GM23338 (cell line): Measurements from ENCODE around the gene ATP8A1.
"Not testable (repeated sequence)": the region's sequence is repeated elsewhere in the genome, so short reads cannot be mapped to it uniquely, and the experiment has no call there.

ENCODE experiments used
- CREB1 ChIP-seq: fragments of 250-450 bp; sonication (Bioruptor Pico); IDR thresholded peaks from 2 replicates; pipeline ENCODE4 v1.5.0; 2020; ENCODE audit warnings: low read depth, mild to moderate bottlenecking, moderate library complexity
- ETS1 ChIP-seq: IDR thresholded peaks from 2 replicates; pipeline ENCODE4 v1.6.1; 2016; ENCODE audit warnings: antibody characterized with exemption
- EZH2 ChIP-seq: fragments of 200-600 bp; sonication (generic); IDR thresholded peaks from one replicate; pipeline ENCODE4 v1.8.0; 2017; ENCODE audit warnings: antibody characterized with exemption, mild to moderate bottlenecking, low read depth; ENCODE audit not compliant: unreplicated experiment
- EZH2phosphoT487 ChIP-seq: fragments of 200-600 bp; sonication (generic); IDR thresholded peaks from one replicate; pipeline ENCODE4 v1.8.1; 2018; ENCODE audit warnings: antibody characterized with exemption; ENCODE audit not compliant: unreplicated experiment
- JUNB ChIP-seq: IDR thresholded peaks from one replicate; pipeline ENCODE4 v1.6.1; 2016; ENCODE audit warnings: antibody characterized with exemption; ENCODE audit not compliant: unreplicated experiment
- POLR2AphosphoS5 ChIP-seq: IDR thresholded peaks from 2 replicates; pipeline ENCODE4 v1.6.1; 2016; ENCODE audit warnings: antibody characterized with exemption, low read depth
- REST ChIP-seq: IDR thresholded peaks from one replicate; pipeline ENCODE4 v1.6.1; 2018; ENCODE audit warnings: antibody characterized with exemption; ENCODE audit not compliant: unreplicated experiment
- STAT1 ChIP-seq: IDR thresholded peaks from one replicate; pipeline ENCODE4 v1.6.1; 2016; ENCODE audit warnings: antibody characterized with exemption; ENCODE audit not compliant: unreplicated experiment
- ZNF114 ChIP-seq: fragments of 250-450 bp; sonication (Bioruptor Pico); IDR thresholded peaks from 2 replicates; pipeline ENCODE4 v1.5.0; 2020; ENCODE audit warnings: mild to moderate bottlenecking, moderate library complexity
- TF ChIP-seq, protein P1 (sequence below), 2 experiments: fragments of 200-600 bp in 1 of 2; sonication (generic) in 1 of 2; conservative IDR thresholded peaks; 2 replicates each; pipeline versions ENCODE4 v1.5.1 to v1.6.1; 2016 to 2017; ENCODE audit warnings: antibody characterized with exemption in 2 of 2, low read depth in 2 of 2, mild to moderate bottlenecking in 2 of 2, moderate library complexity in 1 of 2

DNA sequence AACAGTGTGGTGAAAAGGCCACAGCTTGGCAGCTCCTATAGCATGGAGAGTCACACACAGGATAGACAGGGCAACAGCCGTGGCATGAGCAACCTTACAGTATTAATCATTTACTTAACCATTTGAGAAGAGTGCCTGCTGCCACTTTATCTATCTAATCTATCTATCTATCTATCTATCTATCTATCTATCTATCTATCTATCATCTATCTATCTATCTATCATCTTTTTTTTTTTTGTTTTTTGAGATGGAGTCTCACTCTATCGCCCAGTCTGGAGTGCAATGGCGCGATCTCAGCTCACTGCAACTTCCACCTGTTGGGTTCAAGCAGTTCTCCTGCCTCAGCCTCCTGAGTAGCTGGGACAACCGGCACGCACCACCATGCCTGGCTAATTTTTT, 284.6 kb downstream of the ATP8A1 start:
- TF ChIP-seq, protein P1, sequence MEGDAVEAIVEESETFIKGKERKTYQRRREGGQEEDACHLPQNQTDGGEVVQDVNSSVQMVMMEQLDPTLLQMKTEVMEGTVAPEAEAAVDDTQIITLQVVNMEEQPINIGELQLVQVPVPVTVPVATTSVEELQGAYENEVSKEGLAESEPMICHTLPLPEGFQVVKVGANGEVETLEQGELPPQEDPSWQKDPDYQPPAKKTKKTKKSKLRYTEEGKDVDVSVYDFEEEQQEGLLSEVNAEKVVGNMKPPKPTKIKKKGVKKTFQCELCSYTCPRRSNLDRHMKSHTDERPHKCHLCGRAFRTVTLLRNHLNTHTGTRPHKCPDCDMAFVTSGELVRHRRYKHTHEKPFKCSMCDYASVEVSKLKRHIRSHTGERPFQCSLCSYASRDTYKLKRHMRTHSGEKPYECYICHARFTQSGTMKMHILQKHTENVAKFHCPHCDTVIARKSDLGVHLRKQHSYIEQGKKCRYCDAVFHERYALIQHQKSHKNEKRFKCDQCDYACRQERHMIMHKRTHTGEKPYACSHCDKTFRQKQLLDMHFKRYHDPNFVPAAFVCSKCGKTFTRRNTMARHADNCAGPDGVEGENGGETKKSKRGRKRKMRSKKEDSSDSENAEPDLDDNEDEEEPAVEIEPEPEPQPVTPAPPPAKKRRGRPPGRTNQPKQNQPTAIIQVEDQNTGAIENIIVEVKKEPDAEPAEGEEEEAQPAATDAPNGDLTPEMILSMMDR (conservative IDR thresholded peaks at IDR 0.05; ENCODE audit: low read depth in 2 of 2) = not testable (repeated sequence)
- TF ChIP-seq POLR2AphosphoS5; EZH2; STAT1; REST; CREB1 (CRISPR knock-in tag); JUNB; EZH2phosphoT487; ETS1; ZNF114: not testable (repeated sequence)
